HG02943 (cell line): Measurements from ENCODE around the gene LEUTX.
"Not testable (repeated sequence)": the region's sequence is repeated elsewhere in the genome, so short reads cannot be mapped to it uniquely, and the experiment has no call there.

Source experiments
- ATAC-seq: cut with Tn5 transposase; IDR thresholded peaks from one replicate; pipeline ENCODE4 v1.9.1; 2021; ENCODE audit warnings: mild to moderate bottlenecking, low read depth, moderate library complexity; ENCODE audit not compliant: unreplicated experiment

The LEUTX gene

GRCh38 chr19:39768786-39769185 lies 9.9 kb upstream of the LEUTX start:
- ATAC-seq: no peak

- no peak for ATAC-seq
Measured at GRCh38 chr19:39780894-39781293, 2.2 kb downstream of the LEUTX start.

GRCh38 chr19:39788244-39788643 lies 9.6 kb downstream of the LEUTX start:
- no peak for ATAC-seq

GRCh38 chr19:39792999-39793546 lies 14.4 kb downstream of the LEUTX start:
- ATAC-seq: no peak

- no peak for ATAC-seq
Measured at GRCh38 chr19:39795001-39795400, 16.3 kb downstream of the LEUTX start.

GRCh38 chr19:39796000-39796498 lies 17.4 kb downstream of the LEUTX start:
- no peak for ATAC-seq

GRCh38 chr19:39797083-39797482 lies 18.4 kb downstream of the LEUTX start:
- no peak for ATAC-seq

- ATAC-seq: no peak
Measured at GRCh38 chr19:39802958-39803357, 24.3 kb downstream of the LEUTX start.

GRCh38 chr19:39805104-39805503 lies 26.4 kb downstream of the LEUTX start:
- ATAC-seq: no peak

GRCh38 chr19:39807846-39808364 lies 29.3 kb downstream of the LEUTX start:
- no peak for ATAC-seq

GRCh38 chr19:39808688-39809087 lies 30.0 kb downstream of the LEUTX start:
- not testable (repeated sequence) for ATAC-seq

- ATAC-seq: no peak
Measured at GRCh38 chr19:39809368-39809767, 30.7 kb downstream of the LEUTX start.

- ATAC-seq: no peak
Measured at GRCh38 chr19:39810424-39810823, 31.8 kb downstream of the LEUTX start.

- ATAC-seq: no peak
Measured at GRCh38 chr19:39811064-39811463, 32.4 kb downstream of the LEUTX start.

GRCh38 chr19:39813264-39813993 lies 34.8 kb downstream of the LEUTX start:
- no peak for ATAC-seq

- not testable (repeated sequence) for ATAC-seq
Measured at GRCh38 chr19:39814111-39814510, 35.5 kb downstream of the LEUTX start.

- no peak for ATAC-seq
Measured at GRCh38 chr19:39814595-39814994, 35.9 kb downstream of the LEUTX start.

- no peak for ATAC-seq
Measured at GRCh38 chr19:39816287-39817048, 37.8 kb downstream of the LEUTX start.

- ATAC-seq: no peak
Measured at GRCh38 chr19:39817888-39818561, 39.4 kb downstream of the LEUTX start.

- ATAC-seq: no peak
Measured at GRCh38 chr19:39818626-39819097, 40.0 kb downstream of the LEUTX start.

GRCh38 chr19:39819786-39820185 lies 41.1 kb downstream of the LEUTX start:
- ATAC-seq: no peak
